ENCODE data around the gene PIGT.

DNA sequence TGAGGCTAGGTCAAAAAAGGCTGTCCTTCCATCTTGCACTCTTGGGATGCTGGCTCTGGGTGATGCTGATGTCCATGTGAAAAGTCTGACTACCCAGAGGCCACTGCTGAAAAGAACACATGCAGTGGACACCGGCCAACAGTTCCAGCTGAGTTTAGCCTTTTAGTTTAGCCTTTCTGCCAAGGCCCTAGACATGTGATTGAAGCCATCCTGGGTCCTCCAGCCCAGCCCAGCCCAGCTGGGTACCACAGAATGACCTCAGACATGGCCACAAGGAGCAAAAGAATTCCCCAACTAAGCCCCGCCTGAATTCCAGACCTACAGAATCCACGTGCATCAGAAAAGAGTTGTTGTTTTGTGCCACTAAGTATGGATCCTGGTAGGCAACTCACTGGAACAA, 17.4 kb downstream of the PIGT start:
- TF ChIP-seq, protein P1, sequence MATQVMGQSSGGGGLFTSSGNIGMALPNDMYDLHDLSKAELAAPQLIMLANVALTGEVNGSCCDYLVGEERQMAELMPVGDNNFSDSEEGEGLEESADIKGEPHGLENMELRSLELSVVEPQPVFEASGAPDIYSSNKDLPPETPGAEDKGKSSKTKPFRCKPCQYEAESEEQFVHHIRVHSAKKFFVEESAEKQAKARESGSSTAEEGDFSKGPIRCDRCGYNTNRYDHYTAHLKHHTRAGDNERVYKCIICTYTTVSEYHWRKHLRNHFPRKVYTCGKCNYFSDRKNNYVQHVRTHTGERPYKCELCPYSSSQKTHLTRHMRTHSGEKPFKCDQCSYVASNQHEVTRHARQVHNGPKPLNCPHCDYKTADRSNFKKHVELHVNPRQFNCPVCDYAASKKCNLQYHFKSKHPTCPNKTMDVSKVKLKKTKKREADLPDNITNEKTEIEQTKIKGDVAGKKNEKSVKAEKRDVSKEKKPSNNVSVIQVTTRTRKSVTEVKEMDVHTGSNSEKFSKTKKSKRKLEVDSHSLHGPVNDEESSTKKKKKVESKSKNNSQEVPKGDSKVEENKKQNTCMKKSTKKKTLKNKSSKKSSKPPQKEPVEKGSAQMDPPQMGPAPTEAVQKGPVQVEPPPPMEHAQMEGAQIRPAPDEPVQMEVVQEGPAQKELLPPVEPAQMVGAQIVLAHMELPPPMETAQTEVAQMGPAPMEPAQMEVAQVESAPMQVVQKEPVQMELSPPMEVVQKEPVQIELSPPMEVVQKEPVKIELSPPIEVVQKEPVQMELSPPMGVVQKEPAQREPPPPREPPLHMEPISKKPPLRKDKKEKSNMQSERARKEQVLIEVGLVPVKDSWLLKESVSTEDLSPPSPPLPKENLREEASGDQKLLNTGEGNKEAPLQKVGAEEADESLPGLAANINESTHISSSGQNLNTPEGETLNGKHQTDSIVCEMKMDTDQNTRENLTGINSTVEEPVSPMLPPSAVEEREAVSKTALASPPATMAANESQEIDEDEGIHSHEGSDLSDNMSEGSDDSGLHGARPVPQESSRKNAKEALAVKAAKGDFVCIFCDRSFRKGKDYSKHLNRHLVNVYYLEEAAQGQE (IDR thresholded peaks at IDR 0.05; ENCODE audit: unreplicated experiment): no peak
- TF ChIP-seq, protein P2, sequence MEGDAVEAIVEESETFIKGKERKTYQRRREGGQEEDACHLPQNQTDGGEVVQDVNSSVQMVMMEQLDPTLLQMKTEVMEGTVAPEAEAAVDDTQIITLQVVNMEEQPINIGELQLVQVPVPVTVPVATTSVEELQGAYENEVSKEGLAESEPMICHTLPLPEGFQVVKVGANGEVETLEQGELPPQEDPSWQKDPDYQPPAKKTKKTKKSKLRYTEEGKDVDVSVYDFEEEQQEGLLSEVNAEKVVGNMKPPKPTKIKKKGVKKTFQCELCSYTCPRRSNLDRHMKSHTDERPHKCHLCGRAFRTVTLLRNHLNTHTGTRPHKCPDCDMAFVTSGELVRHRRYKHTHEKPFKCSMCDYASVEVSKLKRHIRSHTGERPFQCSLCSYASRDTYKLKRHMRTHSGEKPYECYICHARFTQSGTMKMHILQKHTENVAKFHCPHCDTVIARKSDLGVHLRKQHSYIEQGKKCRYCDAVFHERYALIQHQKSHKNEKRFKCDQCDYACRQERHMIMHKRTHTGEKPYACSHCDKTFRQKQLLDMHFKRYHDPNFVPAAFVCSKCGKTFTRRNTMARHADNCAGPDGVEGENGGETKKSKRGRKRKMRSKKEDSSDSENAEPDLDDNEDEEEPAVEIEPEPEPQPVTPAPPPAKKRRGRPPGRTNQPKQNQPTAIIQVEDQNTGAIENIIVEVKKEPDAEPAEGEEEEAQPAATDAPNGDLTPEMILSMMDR (conservative IDR thresholded peaks at IDR 0.05; ENCODE audit: low read depth in 2 of 2): no peak
- no peak for TF ChIP-seq EZH2phosphoT487 (IDR thresholded peaks at IDR 0.05; ENCODE audit: unreplicated experiment)
- TF ChIP-seq POLR2AphosphoS5 (IDR thresholded peaks at IDR 0.05; ENCODE audit: low read depth): no peak
- TF ChIP-seq EZH2 (IDR thresholded peaks at IDR 0.05; ENCODE audit: low read depth, unreplicated experiment): no peak
- no peak for TF ChIP-seq ZNF114 (CRISPR knock-in tag; IDR thresholded peaks at IDR 0.05)

Data from GM23338 (cell line).